GM04504 (cell line): ENCODE data around the gene LCN15.
A peak's percentile ranks its signal among the peaks of the same experiment; 100 is the strongest.
"Not testable (repeated sequence)": the region's sequence is repeated elsewhere in the genome, so short reads cannot be mapped to it uniquely, and the experiment has no call there.

ENCODE experiments used
- DNase-seq: peaks from one replicate; pipeline ENCODE4 v3.0.0-alpha.2; 2012; ENCODE audit warnings: low read depth

LCN15 gene, protein sequence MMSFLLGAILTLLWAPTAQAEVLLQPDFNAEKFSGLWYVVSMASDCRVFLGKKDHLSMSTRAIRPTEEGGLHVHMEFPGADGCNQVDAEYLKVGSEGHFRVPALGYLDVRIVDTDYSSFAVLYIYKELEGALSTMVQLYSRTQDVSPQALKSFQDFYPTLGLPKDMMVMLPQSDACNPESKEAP

DNA sequence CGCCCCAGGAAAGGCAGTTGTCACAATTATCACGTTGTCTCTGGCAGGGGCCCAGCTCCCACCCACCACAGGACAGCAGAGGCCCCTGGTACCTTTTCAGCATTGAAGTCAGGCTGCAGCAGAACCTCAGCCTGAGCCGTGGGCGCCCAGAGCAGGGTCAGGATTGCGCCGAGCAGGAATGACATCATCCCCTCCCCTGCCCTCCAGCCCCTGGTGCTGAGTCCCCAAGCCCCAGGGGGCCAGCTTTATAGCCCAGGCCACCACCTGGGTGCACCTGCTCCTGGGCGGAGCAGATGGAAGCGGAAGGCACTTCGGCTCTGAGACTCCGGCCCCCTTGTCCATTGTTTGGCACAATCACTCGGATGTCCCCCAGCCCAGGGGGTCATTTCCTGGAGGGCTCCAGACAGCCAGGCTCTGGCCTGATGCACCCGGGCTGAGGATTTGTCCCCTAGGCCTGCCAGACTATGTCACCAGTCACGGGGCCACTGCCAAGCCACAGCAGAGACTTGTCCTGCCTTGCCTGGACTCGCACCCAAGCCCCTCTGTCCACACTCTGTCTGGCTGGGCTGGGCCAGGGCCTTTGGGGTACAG lies at the start of gene LCN15:
Gene LCN15, minus strand, starts transcription at position 218 of the 591 bp plus-strand sequence. Its CDS starts 30 bp downstream, at position 188.
- DNase-seq: no peak

DNA sequence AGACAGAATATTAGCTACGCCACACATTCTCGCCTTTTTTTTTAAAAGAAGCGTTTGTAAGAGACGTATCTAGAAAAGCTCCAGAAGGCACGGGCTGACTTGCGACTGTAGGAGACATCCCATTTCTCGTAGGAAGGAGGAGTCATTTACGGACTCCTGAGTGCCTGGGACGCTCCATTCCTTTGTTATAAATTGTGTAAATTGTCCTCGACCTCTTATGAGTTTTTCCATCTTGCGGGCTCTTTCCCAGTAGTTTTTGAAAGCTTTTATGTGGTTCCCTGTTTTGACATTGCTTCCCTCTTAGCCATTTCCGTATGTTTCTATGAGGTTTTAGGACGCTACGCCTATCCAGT lies 44.5 kb upstream of the LCN15 start:
- DNase-seq: no peak

GRCh38 chr9:136808075-136808805 lies 43.9 kb upstream of the LCN15 start:
- no peak for DNase-seq

DNA sequence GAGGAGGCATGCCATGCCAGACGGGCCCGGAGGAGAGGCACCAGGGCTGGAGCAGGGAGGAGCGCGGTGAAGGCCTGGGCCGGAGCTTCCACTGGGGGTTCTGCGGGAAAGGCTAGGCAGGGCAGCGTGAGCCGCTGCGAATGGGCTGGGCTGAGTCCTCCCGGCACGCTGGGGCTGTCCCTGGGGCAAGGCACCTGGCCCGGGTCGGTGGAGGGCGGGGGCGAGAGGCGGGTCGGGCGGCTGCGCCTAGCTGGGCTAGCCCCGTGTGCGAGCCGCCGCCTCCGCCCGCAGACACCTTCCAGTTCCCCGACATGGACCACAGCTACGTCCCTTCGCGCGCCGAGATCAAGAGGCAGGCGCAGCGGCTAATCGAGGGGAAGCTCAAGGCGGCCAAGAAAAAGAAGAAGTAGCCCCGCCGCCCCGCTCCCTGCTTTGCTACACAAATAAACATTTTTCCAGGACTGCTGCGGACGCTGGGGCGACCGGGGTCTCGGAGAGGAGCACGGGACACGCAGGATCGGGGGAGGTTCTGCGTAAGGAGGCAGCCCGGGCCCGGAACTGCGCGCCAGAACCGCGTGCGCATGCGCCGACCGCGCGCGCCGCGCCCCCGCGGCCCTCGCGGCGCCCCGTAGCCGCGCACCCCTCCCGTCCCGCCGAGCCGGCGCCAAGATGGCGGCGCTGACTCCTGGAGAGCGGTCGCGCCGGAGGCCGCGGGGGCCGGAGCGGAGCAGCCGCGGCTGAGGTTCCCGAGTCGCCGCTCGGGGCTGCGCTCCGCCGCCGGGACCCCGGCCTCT lies 43.2 kb upstream of the LCN15 start, which contains the start of gene RABL6:
Gene RABL6, plus strand, starts transcription at position 668 of the 794 bp plus-strand sequence. CDS start 249 bp downstream, outside the sequence.
- DNase-seq: peak; percentile 41

DNA sequence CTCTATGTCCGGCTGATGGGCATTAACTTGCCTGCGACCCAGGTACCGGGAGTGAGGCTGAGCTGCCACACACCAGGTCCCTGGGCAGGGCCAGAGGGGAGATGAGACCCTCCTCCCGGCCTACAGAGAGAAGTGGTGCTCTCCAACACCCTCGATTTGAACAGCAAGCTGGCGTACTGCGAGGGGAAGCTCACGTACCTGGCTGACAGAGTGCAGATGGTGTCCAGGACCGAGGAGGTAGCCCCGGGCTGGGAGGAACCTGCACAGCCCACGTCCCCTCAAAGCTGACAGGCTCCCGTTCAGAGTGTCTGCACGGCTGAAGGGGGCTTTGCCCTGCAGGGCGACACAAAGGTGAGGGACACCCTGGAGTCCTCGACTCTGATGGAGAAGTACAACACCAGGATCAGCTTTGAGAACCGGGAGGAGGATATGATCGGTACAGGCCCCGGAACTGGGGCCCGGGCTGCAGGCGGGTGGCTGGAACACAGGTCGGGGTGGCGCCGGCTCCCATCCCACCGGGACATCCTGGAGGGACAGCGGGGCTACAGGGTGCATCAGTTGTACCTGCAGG lies 42.4 kb upstream of the LCN15 start:
- DNase-seq: no peak

DNA sequence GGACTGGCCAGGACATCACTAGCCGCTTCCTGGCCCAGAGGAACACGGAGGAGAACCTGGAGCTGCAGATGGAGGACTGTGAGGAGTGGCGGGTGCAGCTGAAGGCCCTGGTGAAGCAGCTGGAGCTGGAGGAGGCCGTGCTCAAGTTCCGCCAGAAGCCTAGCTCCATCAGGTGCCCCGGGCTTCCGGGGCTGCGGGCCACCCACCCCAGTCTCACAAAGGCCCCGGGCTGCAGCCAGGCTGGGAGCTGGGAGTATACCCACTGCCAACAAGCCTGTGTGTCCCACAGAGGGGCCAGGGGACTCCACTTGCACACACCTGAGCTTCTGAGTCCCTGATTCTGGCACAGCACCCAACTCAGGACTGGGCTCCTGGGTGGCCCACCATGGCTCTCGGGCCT lies 41.7 kb upstream of the LCN15 start:
- no peak for DNase-seq

DNA sequence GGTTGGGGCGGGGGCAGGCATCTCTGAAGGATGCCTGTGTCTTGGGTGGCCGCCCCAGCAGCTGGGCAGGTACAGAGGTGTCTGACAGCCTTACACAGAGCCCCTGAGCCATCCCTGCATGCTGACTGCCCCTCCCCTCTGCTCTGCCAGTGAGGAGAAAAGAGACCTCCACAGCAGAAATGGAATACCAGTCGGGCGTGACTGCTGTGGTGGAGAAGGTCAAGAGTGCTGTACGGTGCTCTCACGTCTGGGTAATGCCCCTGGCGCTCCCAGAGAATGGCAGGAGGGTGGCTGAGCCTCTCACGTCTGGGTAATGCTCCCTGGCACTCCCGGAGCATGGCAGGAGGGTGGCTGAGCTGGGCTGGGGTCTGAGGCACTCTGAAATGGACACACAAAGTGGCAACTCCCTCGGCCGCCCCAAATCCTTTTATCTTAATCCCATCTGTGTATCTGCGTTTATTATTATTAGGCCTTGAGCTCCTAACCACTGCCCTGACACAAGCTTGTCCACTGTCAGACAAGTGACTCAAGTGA lies 41.0 kb upstream of the LCN15 start:
- DNase-seq: no peak

DNA sequence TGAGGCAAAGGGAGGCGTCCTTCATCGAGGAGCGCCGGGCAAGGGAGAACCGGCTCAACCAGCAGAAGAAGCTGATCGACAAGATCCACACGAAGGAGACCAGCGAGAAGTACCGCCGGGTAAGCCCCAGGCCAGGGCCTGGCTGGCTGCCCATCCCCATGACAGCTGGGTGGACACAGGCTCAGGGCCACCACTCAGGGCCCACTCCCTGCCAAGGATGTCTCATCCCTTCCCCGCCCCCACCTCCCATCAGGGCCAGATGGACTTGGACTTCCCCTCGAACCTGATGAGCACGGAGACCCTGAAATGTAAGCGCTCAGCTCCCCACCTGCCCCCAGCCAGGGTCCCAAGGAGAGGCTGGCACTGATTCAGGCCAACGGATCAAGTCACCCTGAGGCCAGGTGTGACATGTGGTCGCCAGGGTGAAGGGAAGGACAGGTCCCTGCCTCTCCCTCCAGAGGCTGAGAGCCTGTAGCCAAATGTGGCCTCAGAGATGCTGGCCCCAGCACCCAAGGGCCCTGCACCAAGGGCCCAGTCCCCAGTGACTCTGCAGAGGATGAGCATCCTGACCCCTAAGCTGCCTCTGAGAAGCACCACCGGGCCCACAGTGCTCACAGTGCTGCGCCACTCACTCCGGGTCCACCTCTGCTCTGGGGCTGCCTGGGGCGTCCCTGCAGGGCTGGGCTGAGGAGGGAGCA lies 40.3 kb upstream of the LCN15 start:
- DNase-seq: no peak

DNA sequence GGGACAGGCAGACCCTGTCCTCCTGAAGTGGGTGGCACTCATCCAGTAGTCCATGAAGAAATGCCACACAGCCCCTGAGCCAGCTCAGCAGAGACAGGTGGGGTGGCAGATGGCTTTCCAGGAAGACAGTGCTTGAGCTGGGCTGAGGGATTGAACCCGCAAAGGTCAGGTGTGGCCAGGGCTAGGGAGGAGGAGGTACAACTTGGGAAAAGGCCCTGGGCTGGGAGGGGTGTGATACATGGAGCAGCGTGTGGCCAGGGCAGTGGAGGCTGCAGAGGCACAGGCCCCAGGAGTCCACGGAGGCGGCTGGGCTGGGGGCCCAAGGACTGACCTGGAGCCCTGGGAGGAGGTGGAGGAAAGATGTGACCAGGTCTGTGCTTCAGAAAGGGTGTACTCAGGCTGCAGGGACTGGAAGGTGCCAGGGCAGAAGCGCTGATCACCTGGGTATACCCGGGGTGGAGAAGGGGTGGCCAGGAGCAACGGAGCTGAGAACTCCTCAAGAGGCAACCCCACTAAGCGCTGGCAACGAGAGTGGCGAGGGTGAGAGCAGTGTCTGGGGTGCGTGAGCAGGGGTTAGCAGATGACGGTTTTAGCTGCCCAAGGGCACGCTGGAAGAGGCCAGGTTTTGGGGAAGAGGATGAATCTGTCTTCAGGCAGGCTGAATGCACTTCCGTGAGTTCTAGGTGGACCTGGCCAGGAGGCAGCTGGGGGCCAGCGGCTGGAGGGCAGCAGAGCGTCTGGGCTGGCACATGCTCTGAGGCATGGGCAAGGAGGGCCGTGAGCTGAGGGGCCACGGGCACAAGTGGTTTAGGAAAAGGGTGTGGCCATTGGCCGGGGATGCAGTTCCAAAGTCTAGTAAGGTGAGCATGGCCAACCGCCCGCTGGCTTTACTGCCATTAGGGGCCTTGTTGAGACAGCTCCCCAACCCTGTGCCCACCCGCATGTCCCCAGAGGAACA lies 39.5 kb upstream of the LCN15 start:
- no peak for DNase-seq

- DNase-seq: not testable (repeated sequence)
Measured at GRCh38 chr9:136803009-136803550, 38.8 kb upstream of the LCN15 start.

DNA sequence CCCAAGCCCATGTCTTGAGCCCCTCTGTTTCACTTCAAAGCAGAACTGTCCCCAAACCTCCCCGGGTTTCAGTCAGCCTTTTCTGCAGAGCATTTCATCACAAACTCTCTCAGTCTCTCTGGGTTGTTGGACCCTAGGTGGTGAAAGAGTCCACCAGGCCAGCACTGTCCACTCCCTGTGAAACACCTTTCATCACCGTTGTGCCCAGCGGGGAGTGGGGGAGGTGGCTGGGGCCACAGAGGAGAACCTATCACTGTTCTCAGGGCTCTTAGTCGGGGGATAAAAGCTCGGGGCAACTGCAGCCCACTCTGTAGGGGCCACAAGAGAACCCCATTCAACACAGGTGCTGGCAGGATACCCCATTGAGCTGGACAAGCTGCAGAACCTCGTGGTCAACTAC lies 38.0 kb upstream of the LCN15 start:
- DNase-seq: no peak

DNA sequence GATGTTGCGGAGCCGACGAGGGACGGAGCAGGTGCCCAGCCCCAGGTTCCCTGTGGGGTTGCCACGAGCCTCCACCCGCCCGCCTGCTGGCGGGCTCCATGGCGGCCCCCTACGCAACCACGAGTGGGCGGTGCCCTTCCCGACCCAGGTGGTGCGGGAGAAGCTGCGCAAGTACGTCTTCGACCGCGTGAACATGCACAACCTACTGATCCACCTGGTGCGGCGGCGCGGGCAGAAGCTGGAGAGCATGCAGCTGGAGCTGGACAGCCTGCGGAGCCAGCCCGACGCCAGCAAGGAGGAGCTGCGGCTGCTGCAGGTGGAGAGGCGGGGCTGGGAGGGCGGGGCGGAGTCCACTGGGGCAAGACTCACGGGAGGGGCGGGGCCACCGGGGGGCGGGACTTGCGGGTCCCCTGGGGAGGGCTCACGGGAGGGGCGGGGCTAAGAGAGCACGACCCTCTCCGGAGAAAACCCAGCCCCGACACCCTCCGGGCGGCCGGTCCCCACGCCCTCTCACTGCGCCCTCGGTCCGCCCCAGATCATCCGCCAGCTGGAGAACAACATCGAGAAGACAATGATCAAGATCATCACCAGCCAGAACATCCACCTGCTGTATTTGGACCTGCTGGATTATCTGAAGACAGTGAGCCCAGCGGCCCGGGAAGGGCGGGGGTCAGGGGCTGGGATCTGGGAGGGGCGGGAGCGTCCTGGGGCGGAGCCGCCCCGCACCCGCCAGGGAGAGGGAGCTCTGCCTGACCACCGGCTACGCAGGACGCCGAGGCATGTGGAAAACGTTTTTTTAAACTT lies 35.7 kb upstream of the LCN15 start:
- no peak for DNase-seq

GRCh38 chr9:136799079-136799853 lies 34.9 kb upstream of the LCN15 start:
- no peak for DNase-seq

DNA sequence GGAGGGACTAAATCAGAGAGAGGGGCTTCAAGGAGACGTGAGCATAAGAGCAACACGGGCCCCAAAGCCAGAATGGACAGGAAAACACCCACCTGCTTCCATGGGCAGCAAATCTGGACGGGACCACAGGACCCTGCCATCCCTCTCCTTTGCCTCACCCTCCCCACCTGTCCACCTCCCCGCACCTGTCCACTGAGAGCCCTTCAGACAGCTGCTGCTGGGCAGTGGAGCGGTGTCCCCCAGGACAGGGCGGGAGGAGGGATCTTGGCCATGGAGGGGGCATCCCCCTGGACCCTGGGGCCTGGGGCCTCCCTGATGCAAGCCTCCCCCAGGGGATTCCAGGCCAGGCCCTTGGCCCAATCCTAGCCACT lies 34.4 kb upstream of the LCN15 start:
- DNase-seq: no peak

- not testable (repeated sequence) for DNase-seq
Measured at GRCh38 chr9:136796775-136797347, 32.5 kb upstream of the LCN15 start.

DNA sequence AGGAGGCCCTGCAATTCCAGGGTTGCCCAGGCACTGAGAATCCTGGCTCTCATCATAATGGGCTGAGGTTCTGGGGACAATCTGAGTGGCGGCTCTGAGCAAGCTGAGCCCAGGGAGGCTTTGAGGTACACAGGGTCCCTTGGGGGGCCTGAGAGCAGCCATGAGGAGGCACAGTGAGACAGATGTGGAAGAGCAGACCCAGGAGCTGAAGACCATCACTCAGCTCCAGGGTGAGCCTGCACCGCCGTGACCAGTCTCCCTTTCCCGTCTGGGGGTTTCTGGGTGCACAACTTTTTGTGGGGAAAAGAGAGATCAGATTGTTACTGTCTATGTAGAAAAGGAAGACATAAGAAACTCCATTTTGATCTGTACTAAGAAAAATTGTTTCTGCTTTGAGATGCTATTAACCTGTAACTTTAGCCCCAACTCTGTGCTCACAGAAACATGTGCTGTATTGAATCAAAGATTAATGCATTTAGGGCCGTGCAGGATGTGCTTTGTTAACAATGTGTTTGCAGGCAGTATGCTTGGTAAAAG lies 32.0 kb upstream of the LCN15 start, which contains the start of gene CCDC183:
Gene CCDC183, plus strand, starts transcription at position 101 of the 537 bp plus-strand sequence. Its CDS starts 60 bp downstream, at position 161.
- no peak for DNase-seq

GRCh38 chr9:136795000-136795348 lies 30.7 kb upstream of the LCN15 start:
- DNase-seq: no peak
